ENCODE results near the gene PGP.
"Not testable (repeated sequence)": the region's sequence is repeated elsewhere in the genome, so short reads cannot be mapped to it uniquely, and the experiment has no call there.

The PGP gene

GRCh38 chr16:2213817-2214718, 572 bp downstream of the PGP start:
- DNase-seq, result no peak

- DNase-seq, result no peak
Measured at GRCh38 chr16:2212362-2213324, 2.0 kb downstream of the PGP start.

GRCh38 chr16:2211923-2212347, 2.7 kb downstream of the PGP start:
- no peak for DNase-seq

- DNase-seq, result no peak
Measured at GRCh38 chr16:2210386-2211365, 4.0 kb downstream of the PGP start, which contains the start of gene BRICD5. TSS of gene BRICD5 (minus strand) at chr16:2210863. CDS start at chr16:2210833, 30 bp downstream.

- DNase-seq, result no peak
Measured at GRCh38 chr16:2210009-2210332, 4.7 kb downstream of the PGP start.

GRCh38 chr16:2209258-2210008, 5.2 kb downstream of the PGP start:
- DNase-seq, result no peak

- DNase-seq, result no peak
Measured at GRCh38 chr16:2208772-2209171, 5.9 kb downstream of the PGP start.

GRCh38 chr16:2208308-2208707, 6.3 kb downstream of the PGP start:
- no peak for DNase-seq

- DNase-seq, result no peak
Measured at GRCh38 chr16:2207872-2208271, 6.8 kb downstream of the PGP start.

GRCh38 chr16:2206780-2207433, 7.7 kb downstream of the PGP start:
- DNase-seq, result no peak

- DNase-seq, result no peak
Measured at GRCh38 chr16:2206420-2206779, 8.2 kb downstream of the PGP start.

GRCh38 chr16:2205967-2206313, 8.7 kb downstream of the PGP start:
- no peak for DNase-seq

GRCh38 chr16:2205104-2205966, 9.3 kb downstream of the PGP start, which contains the start of gene MLST8:
TSS of gene MLST8 (plus strand) at chr16:2205454. CDS start at chr16:2206086, 632 bp downstream.
- peak; percentile 89 for DNase-seq

GRCh38 chr16:2204416-2205103, 10.1 kb downstream of the PGP start:
- DNase-seq, result no peak

- DNase-seq, result not testable (repeated sequence)
Measured at GRCh38 chr16:2203119-2203688, 11.4 kb downstream of the PGP start.

- no peak for DNase-seq
Measured at GRCh38 chr16:2200313-2200712, 14.3 kb downstream of the PGP start.

GRCh38 chr16:2199621-2200139, 15.0 kb downstream of the PGP start:
- no peak for DNase-seq

- DNase-seq, result no peak
Measured at GRCh38 chr16:2199095-2199494, 15.5 kb downstream of the PGP start.

GRCh38 chr16:2198283-2198682, 16.4 kb downstream of the PGP start:
- no peak for DNase-seq
